Aorta (tissue), 5 donors: ENCODE measurements around the gene RAD54L. TPM values are rescaled to one million over a fixed set of nuclear protein-coding genes. Genes with fewer than 3 reads are reported as not detected.
A peak's percentile ranks its signal among the peaks of the same experiment; 100 is the strongest.

Source experiments
- ATAC-seq: fragments of 200-7000 bp; cut with Tn5 transposase; one replicate; pipeline ENCODE4 v1.9.1; 2022; ENCODE audit warnings: moderate library complexity; ENCODE audit not compliant: low FRiP score
- DNase-seq, 2 donors: peaks; one replicate each; pipeline ENCODE4 v3.0.0-alpha.2; 2020
- H3K27ac ChIP-seq, 2 donors: one replicate each; pipeline ENCODE4 v1.5.1; 2013; ENCODE audit warnings: low read length in 2 of 2, mild to moderate bottlenecking in 2 of 2, moderate library complexity in 2 of 2, control low read depth in 1 of 2, inconsistent platforms in 1 of 2, low read depth in 1 of 2
- H3K27me3 ChIP-seq, 2 donors: one replicate each; pipeline ENCODE4 v1.6.1; 2013; ENCODE audit warnings: control low read depth in 1 of 2, low read length in 1 of 2, mild to moderate bottlenecking in 1 of 2, moderate library complexity in 1 of 2; ENCODE audit not compliant: insufficient read depth in 2 of 2, control insufficient read depth in 1 of 2
- H3K36me3 ChIP-seq, 2 donors: one replicate each; pipeline ENCODE4 v1.6.1; 2013; ENCODE audit warnings: control low read depth in 1 of 2, low read length in 1 of 2, mild to moderate bottlenecking in 1 of 2; ENCODE audit not compliant: insufficient read depth in 2 of 2, control insufficient read depth in 1 of 2
- H3K4me1 ChIP-seq, 2 donors: one replicate each; pipeline ENCODE4 v1.6.1; 2013; ENCODE audit warnings: low read length in 2 of 2, control low read depth in 1 of 2, mild to moderate bottlenecking in 1 of 2, moderate library complexity in 1 of 2; ENCODE audit not compliant: insufficient read depth in 2 of 2, control insufficient read depth in 1 of 2
- H3K4me3 ChIP-seq, 2 donors: one replicate each; pipeline ENCODE4 v1.5.1; 2013; ENCODE audit warnings: low read length in 2 of 2, control low read depth in 1 of 2, mild to moderate bottlenecking in 1 of 2
- H3K9me3 ChIP-seq: one replicate; pipeline ENCODE4 v1.6.1; 2013; ENCODE audit warnings: mild to moderate bottlenecking, low read length; ENCODE audit not compliant: control insufficient read depth
- WGBS, 2 donors: extraction: QIAGEN DNeasy Blood & Tissue Kit; methylation state at CpG; one replicate each; pipeline ENCODE4 v1.1.7; 2013; 5-methylcytosine and 5-hydroxymethylcytosine counted together
- intact Hi-C, 2 donors: fragments of 100-400 bp; cut with DNase I; formaldehyde crosslinking; loops; one replicate each; pipeline versions ENCODE4 v1.14.2 to v1.15.0; 2022
- polyA plus RNA-seq, 2 donors: library from polyadenylated mRNA; stranded (reverse); fragments of 200-250 nt; gene quantifications; one replicate each; pipeline ENCODE4 v1.2.3, GENCODE V29; 2013
- total RNA-seq, 2 donors: library from RNA; stranded (reverse); fragmentation: NEBNext Ultra II Directional; extraction: Animal tissue kit (Norgen Biotek cat#: 25700); gene quantifications; one replicate each; pipeline ENCODE4 v1.2.1, GENCODE V29; 2021
- donor health status: healthy with polysubstance abuse.
- donor health status: Bipolar disorder and iron deficiency.
- donor health status: DM: no; HTN: no; CAD: no.
- donor health status: DM: no; HTN: no; CAD: no.
- donor health status: DM: yes; HTN: yes; CAD: no.

The RAD54L gene
- total and polyA plus RNA-seq, 4 donors, result 1.6 to 4.2 (median 2.3) TPM; not detected in 1

- Histone ChIP-seq H3K4me3 (no peak overlapping the region), H3K27me3 (no peaks in the 10 kb centered on the region), H3K36me3 (peaks cover 0 to 3% of the 10 kb centered on the region in 2 donors), H3K4me1 (no peaks in the 10 kb centered on the region), H3K27ac (no peak overlapping the region), H3K9me3 (no peaks in the 10 kb centered on the region)
- no peak for DNase-seq
- ATAC-seq, result no peak
- WGBS, 2 donors, result 97 to 100% methylated on average over 6 of the region's 6 CpGs
- intact Hi-C loops, result no loop called here
Measured at GRCh38 chr1:46274225-46275029, 26.9 kb downstream of the RAD54L start.

GRCh38 chr1:46275030-46275337, 27.4 kb downstream of the RAD54L start:
- intact Hi-C loops, result no loop called here
- ATAC-seq, result no peak
- Histone ChIP-seq H3K9me3 (no peaks in the 10 kb centered on the region), H3K4me1 (no peaks in the 10 kb centered on the region), H3K27ac (no peak overlapping the region), H3K4me3 (no peak overlapping the region), H3K36me3 (peaks cover 0 to 4% of the 10 kb centered on the region in 2 donors), H3K27me3 (no peaks in the 10 kb centered on the region)
- no peak for DNase-seq
- 89 to 91% methylated on average over 6 of the region's 6 CpGs for WGBS, 2 donors

- Histone ChIP-seq H3K4me1 (no peaks in the 10 kb centered on the region), H3K36me3 (peaks cover 0 to 7% of the 10 kb centered on the region in 2 donors), H3K27me3 (no peaks in the 10 kb centered on the region), H3K4me3 (no peak overlapping the region), H3K27ac (no peak overlapping the region), H3K9me3 (no peaks in the 10 kb centered on the region)
- no peak for DNase-seq
- WGBS, 2 donors, result 80 to 82% methylated on average over 14 of the region's 14 CpGs
- intact Hi-C loops, result no loop called here
- ATAC-seq, result no peak
Measured at GRCh38 chr1:46277658-46278373, 30.3 kb downstream of the RAD54L start.

GRCh38 chr1:46278807-46279206, 31.2 kb downstream of the RAD54L start:
- H3K4me3 ChIP-seq, result no peak overlapping the region
- no peaks in the 10 kb centered on the region for H3K27me3 ChIP-seq
- intact Hi-C loops, result no loop called here
- ATAC-seq (no peak), DNase-seq (no peak)
- peaks cover 0 to 7% of the 10 kb centered on the region in 2 donors for H3K36me3 ChIP-seq
- no peaks in the 10 kb centered on the region for H3K4me1 ChIP-seq
- WGBS, 2 donors, result 81 to 84% methylated on average over 12 of the region's 12 CpGs
- H3K27ac ChIP-seq, result no peak overlapping the region
- H3K9me3 ChIP-seq, result no peaks in the 10 kb centered on the region

- intact Hi-C loops, result no loop called here
- 92 to 96% methylated on average over 3 of the region's 3 CpGs for WGBS, 2 donors
Measured at GRCh38 chr1:46280092-46280491, 32.5 kb downstream of the RAD54L start.

GRCh38 chr1:46281021-46281420, 33.5 kb downstream of the RAD54L start:
- H3K4me3 ChIP-seq, result no peak overlapping the region
- no peak for ATAC-seq
- DNase-seq, result no peak
- H3K4me1 ChIP-seq, result no peaks in the 10 kb centered on the region
- 88 to 95% methylated on average over 14 of the region's 14 CpGs for WGBS, 2 donors
- H3K27ac ChIP-seq, result no peak overlapping the region
- intact Hi-C loops, result no loop called here
- peaks cover 3 to 13% of the 10 kb centered on the region in 2 donors for H3K36me3 ChIP-seq
- H3K9me3 ChIP-seq, result no peaks in the 10 kb centered on the region
- no peaks in the 10 kb centered on the region for H3K27me3 ChIP-seq

More at GRCh38 chr1:46280092-46280491, 32.5 kb downstream of the RAD54L start:
- Histone ChIP-seq H3K4me3 (no peak overlapping the region), H3K27ac (no peak overlapping the region), H3K27me3 (no peaks in the 10 kb centered on the region), H3K4me1 (no peaks in the 10 kb centered on the region), H3K36me3 (peaks cover 3 to 8% of the 10 kb centered on the region in 2 donors), H3K9me3 (no peaks in the 10 kb centered on the region)
- ATAC-seq (peak; percentile 27), DNase-seq (no peak)

GRCh38 chr1:46284058-46284457, 36.5 kb downstream of the RAD54L start:
- no peak for DNase-seq
- ATAC-seq, result no peak
- Histone ChIP-seq H3K4me1 (no peaks in the 10 kb centered on the region), H3K27me3 (no peaks in the 10 kb centered on the region), H3K36me3 (peaks cover 8 to 10% of the 10 kb centered on the region in 2 donors), H3K27ac (no peak overlapping the region), H3K9me3 (no peaks in the 10 kb centered on the region), H3K4me3 (no peak overlapping the region)
- intact Hi-C loops, result no loop called here
- WGBS, 2 donors, result 71 to 72% methylated on average over 1 of the region's 1 CpG

GRCh38 chr1:46284597-46285564, 37.3 kb downstream of the RAD54L start:
- intact Hi-C loops, result no loop called here
- Histone ChIP-seq H3K4me3 (no peak overlapping the region), H3K27ac (no peak overlapping the region), H3K27me3 (no peaks in the 10 kb centered on the region), H3K4me1 (no peaks in the 10 kb centered on the region), H3K36me3 (peaks cover 8 to 10% of the 10 kb centered on the region in 2 donors), H3K9me3 (no peaks in the 10 kb centered on the region)
- ATAC-seq (no peak), DNase-seq (no peak)
- WGBS, 2 donors, result 78 to 82% methylated on average over 3 of the region's 3 CpGs
